Astrocyte of the spinal cord (primary cell): Measurements from ENCODE around the gene TMEM120B.
"Not testable (repeated sequence)": the region's sequence is repeated elsewhere in the genome, so short reads cannot be mapped to it uniquely, and the experiment has no call there.

Experiments
- DNase-seq: peaks from one replicate; pipeline ENCODE4 v3.0.0; 2011; ENCODE audit warnings: low read depth, low spot score
- H3K4me3 ChIP-seq: 2 replicates; pipeline ENCODE4 v1.5.1; 2011; ENCODE audit warnings: low read depth, mild to moderate bottlenecking, low read length, moderate library complexity
- CTCF ChIP-seq: IDR thresholded peaks from 2 replicates; pipeline ENCODE4 v1.5.1; 2012; ENCODE audit warnings: low read depth, mild to moderate bottlenecking, low read length, inconsistent platforms
- in situ Hi-C: cut with HindIII; loops from 2 replicates; pipeline ENCODE4 v1.10.0; 2017; ENCODE audit warnings: low sequenced_read_pairs

The TMEM120B gene

GRCh38 chr12:121784460-121784859 is 71.9 kb downstream of the TMEM120B start:
- in situ Hi-C loops: no loop called here
- no peak for TF ChIP-seq CTCF
- H3K4me3 ChIP-seq: no peak overlapping the region
- DNase-seq: peak; percentile 74

- no peak overlapping the region for H3K4me3 ChIP-seq
- DNase-seq: peak; percentile 67
- TF ChIP-seq CTCF: no peak
- in situ Hi-C loops: no loop called here
These were observed 73.9 kb downstream of the TMEM120B start for GRCh38 chr12:121786440-121786825.

GRCh38 chr12:121787063-121788025 is 74.8 kb downstream of the TMEM120B start:
- in situ Hi-C loops: no loop called here
- TF ChIP-seq CTCF: no peak
- no peak for DNase-seq
- H3K4me3 ChIP-seq: no peak overlapping the region

- TF ChIP-seq CTCF: no peak
- no peak for DNase-seq
- H3K4me3 ChIP-seq: no peak overlapping the region
- in situ Hi-C loops: no loop called here
These were observed 75.7 kb downstream of the TMEM120B start for GRCh38 chr12:121788176-121788818.

- no peak for TF ChIP-seq CTCF
- in situ Hi-C loops: no loop called here
- DNase-seq: no peak
- no peak overlapping the region for H3K4me3 ChIP-seq
These were observed 76.8 kb downstream of the TMEM120B start for GRCh38 chr12:121789233-121789781.

- no peak overlapping the region for H3K4me3 ChIP-seq
- no peak for DNase-seq
- in situ Hi-C loops: no loop called here
- TF ChIP-seq CTCF: no peak
These were observed 77.5 kb downstream of the TMEM120B start for GRCh38 chr12:121789800-121790728.

- DNase-seq, H3K4me3 ChIP-seq, in situ Hi-C loops: not testable (repeated sequence)
These were observed 78.2 kb downstream of the TMEM120B start for GRCh38 chr12:121790785-121791184.
